Kidney glomerular epithelial cell (primary cell): ENCODE data around the gene ZNF462.
"Not testable (repeated sequence)": the region's sequence is repeated elsewhere in the genome, so short reads cannot be mapped to it uniquely, and the experiment has no call there.

Experiments used
- DNase-seq: peaks from one replicate; lab custom pipeline; 2025; lab: John Stamatoyannopoulos, UW

Gene ZNF462

DNA sequence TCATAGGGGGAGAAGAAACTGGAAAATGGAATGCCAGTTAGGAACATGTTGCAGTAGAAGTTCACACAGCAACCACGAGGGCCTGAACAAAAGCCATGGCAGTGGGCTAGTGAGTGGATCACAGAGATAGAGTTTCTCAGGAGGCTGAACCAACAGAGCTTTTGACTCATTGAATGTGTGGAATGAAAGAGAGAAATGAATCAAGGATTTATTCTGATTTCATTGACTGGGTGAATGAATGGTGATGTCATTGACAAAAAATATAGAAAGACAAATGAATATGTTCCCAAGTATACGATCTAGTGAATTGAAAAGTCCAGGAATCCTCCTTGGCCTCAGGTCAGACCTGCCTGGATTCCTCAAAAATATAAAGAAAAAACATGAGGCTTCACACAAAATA is 99.2 kb downstream of the ZNF462 start:
- no peak for DNase-seq

GRCh38 chr9:106962615-106963363 is 99.8 kb downstream of the ZNF462 start:
- DNase-seq, result no peak

DNA sequence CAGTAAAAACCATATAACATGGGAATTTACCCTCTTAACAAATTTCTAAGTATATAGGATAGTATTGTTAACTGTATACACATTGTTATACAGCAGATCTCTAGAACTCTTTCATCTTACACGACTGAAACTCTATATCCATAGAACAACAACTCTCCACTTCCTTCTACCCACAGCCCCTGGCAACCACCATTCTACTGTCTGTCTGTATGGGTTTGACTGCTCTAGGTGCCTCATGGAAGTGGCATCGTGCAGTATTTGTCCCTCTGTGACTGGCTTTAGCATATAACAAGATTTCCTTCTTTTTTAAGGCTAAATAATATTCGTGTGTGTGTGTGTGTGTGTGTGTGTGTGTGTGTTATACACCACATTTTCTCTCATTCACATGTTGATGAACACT is 100.7 kb downstream of the ZNF462 start:
- DNase-seq, result no peak

GRCh38 chr9:106964329-106964728 is 101.4 kb downstream of the ZNF462 start:
- no peak for DNase-seq

GRCh38 chr9:106964822-106965525 is 102.0 kb downstream of the ZNF462 start:
- no peak for DNase-seq

DNA sequence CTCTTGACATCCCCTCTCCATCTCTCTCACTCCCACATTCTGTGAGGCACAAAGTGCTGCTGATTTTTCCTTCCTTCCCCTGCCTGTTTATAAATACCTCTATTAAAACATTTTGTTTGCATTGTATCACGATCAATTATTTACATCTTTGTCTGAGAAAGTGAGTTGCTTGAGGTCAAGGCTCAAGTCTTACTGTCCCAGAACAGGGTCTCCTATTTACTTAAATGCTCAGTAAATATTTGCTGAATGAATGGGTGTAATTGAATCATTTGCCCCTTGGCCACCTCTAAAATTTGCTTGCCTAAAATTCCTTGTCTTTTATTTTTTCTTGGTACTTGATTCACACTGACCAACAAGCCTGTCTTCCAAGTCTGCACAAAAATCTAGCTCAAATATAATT is 103.5 kb downstream of the ZNF462 start:
- no peak for DNase-seq

GRCh38 chr9:106969696-106970095 is 106.7 kb downstream of the ZNF462 start:
- DNase-seq, result no peak

GRCh38 chr9:106970219-106970975 is 107.4 kb downstream of the ZNF462 start:
- no peak for DNase-seq

DNA sequence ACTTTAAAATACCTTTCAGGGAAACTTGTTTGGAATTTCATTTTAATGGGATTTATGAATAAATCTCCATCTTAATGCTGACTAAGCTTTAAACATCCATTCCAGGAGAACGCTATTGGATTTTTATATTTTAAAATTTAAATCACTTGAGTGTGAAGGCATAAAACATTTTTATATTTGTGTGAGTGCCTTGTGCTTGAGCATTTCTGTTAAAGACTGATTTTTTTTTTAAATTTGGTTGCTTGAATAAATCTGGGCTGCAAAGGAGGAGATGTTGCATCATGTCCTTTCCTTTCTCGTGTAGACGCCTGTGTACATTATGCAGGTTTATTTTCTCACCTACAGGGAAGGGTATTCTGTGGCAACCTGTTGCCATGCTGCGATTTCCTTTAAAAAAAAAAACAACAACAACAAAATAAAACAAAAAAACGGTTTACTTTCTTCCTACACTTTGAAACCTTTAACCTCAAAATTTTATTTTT is 108.1 kb downstream of the ZNF462 start:
- no peak for DNase-seq

GRCh38 chr9:106972082-106972481 is 109.1 kb downstream of the ZNF462 start:
- no peak for DNase-seq

DNA sequence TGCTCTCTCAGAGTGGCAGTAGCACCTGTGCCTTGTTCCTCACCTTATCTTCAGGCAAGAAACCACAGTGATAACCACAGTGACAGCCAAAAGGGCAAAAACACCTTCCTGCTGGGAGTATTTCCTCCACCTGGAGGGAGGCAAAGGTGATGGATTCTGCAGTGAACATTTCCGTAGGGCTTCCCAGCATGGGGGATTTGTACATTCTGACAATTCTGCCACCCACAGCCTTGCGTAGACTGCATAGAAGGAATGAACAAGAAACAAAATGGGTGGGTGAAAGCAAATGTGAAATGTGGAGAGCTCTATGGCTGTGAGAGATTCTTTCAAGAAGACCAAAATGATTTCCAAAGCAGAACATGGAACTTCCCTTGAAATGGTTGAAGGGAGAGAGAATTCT is 111.4 kb downstream of the ZNF462 start:
- DNase-seq, result no peak

- DNase-seq, result no peak
Observed at GRCh38 chr9:106976772-106977171, 113.8 kb downstream of the ZNF462 start.

DNA sequence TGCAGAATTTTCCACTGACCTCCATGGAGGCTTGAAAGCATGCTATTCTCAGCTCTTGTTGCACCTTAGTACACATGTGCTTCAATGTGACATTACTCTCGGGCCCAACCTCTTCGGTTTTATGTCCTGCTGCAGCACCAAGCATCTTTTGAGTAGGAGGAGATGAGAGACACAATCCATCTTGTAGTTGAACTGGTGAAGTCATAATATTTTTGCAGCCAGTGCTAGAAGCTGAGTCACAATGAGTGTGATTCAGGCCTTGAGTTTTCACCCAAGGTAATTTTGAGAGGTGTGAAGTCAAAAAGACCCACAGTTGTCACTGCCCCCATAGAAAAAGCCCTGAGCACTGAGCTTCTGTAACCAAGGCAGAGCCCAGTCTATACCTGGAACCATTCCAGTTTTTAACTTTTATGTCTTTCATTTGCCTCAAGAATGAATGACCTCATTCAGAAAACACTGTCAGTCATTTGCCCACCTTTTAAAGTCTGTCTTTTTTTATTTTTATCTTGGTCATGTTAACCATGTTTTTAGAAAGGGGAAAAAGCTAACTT is 117.7 kb downstream of the ZNF462 start:
- peak; percentile 75 for DNase-seq

DNA sequence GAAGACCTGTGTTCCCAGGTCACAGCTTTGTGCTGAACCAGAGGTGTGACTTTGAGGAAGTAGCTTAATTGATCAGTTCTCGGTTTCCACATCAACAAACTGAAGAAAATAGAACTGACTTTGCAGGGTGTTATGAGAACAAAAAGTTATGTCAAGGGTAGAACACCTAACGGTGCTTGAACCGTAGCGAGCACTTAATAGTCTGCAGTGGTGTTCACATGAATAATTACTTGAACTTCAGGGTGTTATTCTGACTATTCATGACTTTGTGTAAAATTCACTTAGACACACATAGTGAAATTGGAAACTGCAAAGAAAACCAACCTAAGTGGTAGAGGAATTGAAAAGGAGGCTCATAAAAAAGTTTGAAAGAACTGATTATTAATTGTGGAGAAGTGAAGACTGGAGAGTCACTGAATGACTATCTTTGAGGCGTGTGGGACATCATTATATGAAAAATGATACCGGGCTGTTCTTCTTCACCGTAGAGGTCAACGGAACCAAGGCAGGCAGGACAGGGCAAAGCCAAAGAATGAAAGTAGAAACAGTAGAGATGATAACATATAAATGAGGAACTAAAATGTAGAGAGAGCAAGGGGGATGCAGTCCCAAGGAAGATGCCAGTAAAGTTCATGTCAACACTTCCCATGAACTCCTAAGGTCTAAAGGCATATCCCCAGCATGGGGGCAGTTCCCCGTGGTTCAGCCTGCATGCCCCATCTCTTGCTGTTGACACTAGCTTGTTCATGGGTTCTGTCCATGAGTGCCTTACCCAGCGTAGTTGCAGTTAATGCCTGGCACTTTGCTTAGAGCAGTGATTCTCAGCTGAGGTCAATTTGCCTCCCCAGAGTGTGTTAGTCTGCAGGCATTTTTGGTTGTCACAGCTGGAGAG is 118.7 kb downstream of the ZNF462 start:
- no peak for DNase-seq

- DNase-seq, result no peak
Observed at GRCh38 chr9:106982636-106983035, 119.7 kb downstream of the ZNF462 start.

- DNase-seq, result no peak
Observed at GRCh38 chr9:106983346-106983745, 120.4 kb downstream of the ZNF462 start.

- not testable (repeated sequence) for DNase-seq
Observed at GRCh38 chr9:106989904-106990303, 126.9 kb downstream of the ZNF462 start.

DNA sequence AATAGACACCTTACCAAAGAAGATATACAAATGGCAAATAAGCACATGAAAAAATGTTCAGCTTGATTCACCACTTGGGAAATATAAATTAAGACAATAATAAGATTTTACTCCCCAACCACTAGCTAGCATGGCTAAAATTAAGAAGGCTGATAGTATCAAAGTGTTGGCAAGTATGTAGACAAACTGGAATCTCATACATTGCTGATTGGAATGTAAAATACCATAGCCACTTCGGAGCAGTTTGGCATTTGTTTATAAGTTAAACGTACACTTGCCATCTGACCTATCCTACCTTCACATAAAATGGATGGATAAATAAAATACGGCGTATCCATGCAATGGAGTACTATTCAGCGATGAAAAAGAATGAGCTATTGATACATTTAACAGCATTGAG is 129.2 kb downstream of the ZNF462 start:
- DNase-seq, result no peak

DNA sequence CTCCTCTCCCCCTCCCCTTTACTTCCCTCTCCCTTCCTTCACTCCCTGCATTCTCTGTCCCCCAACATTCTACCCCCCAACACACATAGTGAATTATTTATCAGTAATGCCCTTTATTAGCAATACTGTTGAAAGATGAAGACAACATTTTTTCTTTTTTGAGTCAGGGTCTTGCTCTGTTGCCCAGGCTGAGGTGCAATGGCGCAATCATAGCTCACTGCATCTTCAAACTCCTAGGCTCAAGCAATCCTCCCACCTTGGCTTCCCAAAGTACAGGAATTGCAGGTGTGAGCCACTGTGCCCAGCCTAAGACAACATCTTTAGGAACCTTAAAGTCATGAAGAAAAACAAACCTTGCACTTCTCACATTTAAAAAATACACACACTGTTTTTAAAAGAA is 130.6 kb downstream of the ZNF462 start:
- DNase-seq, result no peak

- DNase-seq, result no peak
Observed at GRCh38 chr9:106994463-106994862, 131.5 kb downstream of the ZNF462 start.

- DNase-seq, result no peak
Observed at GRCh38 chr9:107000218-107000617, 137.3 kb downstream of the ZNF462 start.
